ENCODE data around the gene LINGO1. TPM values are rescaled to one million over a fixed set of nuclear protein-coding genes. Genes with fewer than 3 reads are reported as not detected.

Gene LINGO1, protein sequence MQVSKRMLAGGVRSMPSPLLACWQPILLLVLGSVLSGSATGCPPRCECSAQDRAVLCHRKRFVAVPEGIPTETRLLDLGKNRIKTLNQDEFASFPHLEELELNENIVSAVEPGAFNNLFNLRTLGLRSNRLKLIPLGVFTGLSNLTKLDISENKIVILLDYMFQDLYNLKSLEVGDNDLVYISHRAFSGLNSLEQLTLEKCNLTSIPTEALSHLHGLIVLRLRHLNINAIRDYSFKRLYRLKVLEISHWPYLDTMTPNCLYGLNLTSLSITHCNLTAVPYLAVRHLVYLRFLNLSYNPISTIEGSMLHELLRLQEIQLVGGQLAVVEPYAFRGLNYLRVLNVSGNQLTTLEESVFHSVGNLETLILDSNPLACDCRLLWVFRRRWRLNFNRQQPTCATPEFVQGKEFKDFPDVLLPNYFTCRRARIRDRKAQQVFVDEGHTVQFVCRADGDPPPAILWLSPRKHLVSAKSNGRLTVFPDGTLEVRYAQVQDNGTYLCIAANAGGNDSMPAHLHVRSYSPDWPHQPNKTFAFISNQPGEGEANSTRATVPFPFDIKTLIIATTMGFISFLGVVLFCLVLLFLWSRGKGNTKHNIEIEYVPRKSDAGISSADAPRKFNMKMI
- total RNA-seq: not detected

DNA sequence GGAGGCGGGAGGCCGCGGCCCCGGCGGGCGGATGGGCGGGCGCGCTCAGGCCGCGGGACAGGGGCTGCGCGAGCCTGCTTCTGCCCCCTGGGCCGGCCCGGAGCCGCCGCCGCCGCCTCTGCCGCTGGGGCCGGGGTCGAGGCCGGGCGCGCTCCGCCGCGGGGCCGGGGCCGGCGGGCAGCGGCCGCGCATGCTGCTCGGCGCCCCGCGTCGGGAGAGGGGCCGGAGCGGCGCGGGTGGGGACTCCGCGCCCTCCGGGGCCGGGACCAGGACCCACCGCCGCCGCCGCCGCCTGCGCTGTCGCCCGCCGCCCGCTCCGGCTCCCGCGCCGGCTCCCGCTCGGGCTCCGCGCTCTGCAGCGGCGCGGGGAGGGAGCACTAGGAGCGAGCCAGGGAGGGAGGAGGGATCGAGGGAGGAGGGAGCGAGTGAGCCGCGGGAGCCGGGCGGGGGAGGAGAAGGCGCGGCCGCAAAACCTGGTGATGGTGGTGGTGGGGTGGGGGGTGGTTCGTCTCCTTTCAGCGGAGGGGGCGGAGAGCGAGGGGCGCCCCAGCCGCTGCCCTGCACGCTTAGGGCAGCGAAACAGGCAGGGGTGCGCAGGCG, at the start of gene LINGO1:
Gene LINGO1 (minus strand): TSS at position 379 of the 600 bp plus-strand sequence. CDS start 597 bp downstream, outside the sequence.
- Mint-ChIP-seq H3K9me3 (no peaks in the 10 kb centered on the region), H3K36me3 (ENCODE audit: low read depth) (no peaks in the 10 kb centered on the region), H3K27ac (no peak within 1 kb of the TSS), H3K4me3 (no peak within 1 kb of the TSS), H3K27me3 (peaks cover 50% of the 10 kb centered on the region), H3K4me1 (peaks cover 7% of the 10 kb centered on the region)
- CTCF ChIA-PET: interaction anchor here (1.0 to 1.7 kb wide), 5 partner anchors 9 to 245 kb away, joined by 3 to 6 read pairs (median 4); no protein-coding TSS in a partner anchor
- no peak for DNase-seq
- POLR2A ChIA-PET: no interaction called here

GRCh38 chr15:77681362-77681761, 48.6 kb upstream of the LINGO1 start:
- Mint-ChIP-seq H3K9me3 (no peaks in the 10 kb centered on the region), H3K4me1 (no peaks in the 10 kb centered on the region), H3K36me3 (ENCODE audit: low read depth) (no peaks in the 10 kb centered on the region), H3K27me3 (peaks cover 9% of the 10 kb centered on the region), H3K27ac (no peak overlapping the region), H3K4me3 (no peak overlapping the region)
- CTCF ChIA-PET: no interaction called here
- POLR2A ChIA-PET: no interaction called here
- no peak for DNase-seq

- Mint-ChIP-seq H3K9me3 (no peaks in the 10 kb centered on the region), H3K4me1 (no peaks in the 10 kb centered on the region), H3K27ac (no peak overlapping the region), H3K36me3 (ENCODE audit: low read depth) (no peaks in the 10 kb centered on the region), H3K4me3 (no peak overlapping the region), H3K27me3 (peaks cover 7% of the 10 kb centered on the region)
- POLR2A ChIA-PET: no interaction called here
- CTCF ChIA-PET: no interaction called here
- DNase-seq: no peak
Measured at GRCh38 chr15:77676569-77677375, 44.1 kb upstream of the LINGO1 start.

DNA sequence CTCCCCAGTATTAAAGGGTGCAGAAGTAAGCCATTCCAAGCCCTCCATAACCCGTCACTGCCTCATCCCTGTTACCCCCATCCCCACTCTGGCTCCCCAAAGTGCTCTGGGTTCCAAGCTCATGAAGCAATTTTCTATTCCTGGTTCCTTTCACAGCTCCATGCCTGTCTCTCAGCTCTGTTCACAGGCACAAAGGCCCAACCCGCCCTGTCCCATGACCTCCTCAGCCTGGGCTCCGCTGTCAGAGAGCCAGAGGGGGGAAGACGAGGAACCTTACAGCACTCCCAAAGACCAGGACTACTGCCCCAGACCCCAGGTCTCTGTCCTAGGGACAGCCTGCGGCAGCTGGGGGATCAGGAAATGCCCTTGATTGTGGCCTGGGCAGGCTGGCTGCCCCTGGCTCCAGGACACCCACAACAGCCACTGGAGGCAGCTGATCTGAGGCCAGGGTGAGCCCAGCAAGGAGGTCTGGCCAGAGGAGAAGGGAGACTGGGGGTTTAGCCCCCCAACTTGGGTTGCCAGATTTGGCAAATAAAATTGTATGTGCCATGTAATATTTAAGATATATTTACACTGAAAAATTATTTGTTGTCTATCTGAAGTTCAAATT, 43.2 kb upstream of the LINGO1 start:
- ChIA-PET CTCF (interaction anchor here (0.8 to 1.1 kb wide), 2 partner anchors 40 to 42 kb away, joined by 3 read pairs; no protein-coding TSS in a partner anchor), POLR2A (no interaction called here)
- Mint-ChIP-seq H3K27ac (no peak overlapping the region), H3K9me3 (no peaks in the 10 kb centered on the region), H3K4me3 (no peak overlapping the region), H3K27me3 (peaks cover 5% of the 10 kb centered on the region), H3K4me1 (no peaks in the 10 kb centered on the region), H3K36me3 (ENCODE audit: low read depth) (no peaks in the 10 kb centered on the region)
- DNase-seq: no peak

- ChIA-PET POLR2A (no interaction called here), CTCF (interaction anchor here (0.6 kb wide), 1 partner anchor 573 kb away, joined by 3 read pairs; no protein-coding TSS in a partner anchor)
- no peaks in the 10 kb centered on the region for H3K4me1 Mint-ChIP-seq
- no peaks in the 10 kb centered on the region for H3K9me3 Mint-ChIP-seq
- peaks cover 4% of the 10 kb centered on the region for H3K27me3 Mint-ChIP-seq
- no peak overlapping the region for H3K27ac Mint-ChIP-seq
- H3K36me3 Mint-ChIP-seq (ENCODE audit: low read depth): no peaks in the 10 kb centered on the region
- no peak overlapping the region for H3K4me3 Mint-ChIP-seq
- DNase-seq: no peak
Measured at GRCh38 chr15:77674327-77674726, 41.6 kb upstream of the LINGO1 start.

DNA sequence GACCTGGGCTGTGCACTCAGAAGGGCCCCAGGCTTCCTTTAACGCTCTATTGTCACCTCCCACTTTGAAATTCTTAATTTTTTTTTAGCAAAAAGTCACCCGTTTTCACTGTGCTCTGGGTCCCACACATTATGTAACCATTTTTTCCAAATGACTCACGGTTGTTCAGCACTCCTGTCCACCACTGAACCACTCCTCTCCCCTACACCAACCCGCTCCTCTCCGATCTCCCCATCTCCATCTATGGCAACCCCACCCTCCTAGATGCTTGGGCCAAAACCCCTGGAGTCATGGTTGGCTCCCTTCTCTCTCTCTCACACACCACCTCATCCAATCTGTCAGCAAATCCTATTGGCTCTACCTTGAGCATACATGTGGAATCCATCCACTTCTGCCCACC, 41.2 kb upstream of the LINGO1 start:
- H3K27ac Mint-ChIP-seq: no peak overlapping the region
- H3K4me1 Mint-ChIP-seq: no peaks in the 10 kb centered on the region
- H3K4me3 Mint-ChIP-seq: no peak overlapping the region
- H3K9me3 Mint-ChIP-seq: no peaks in the 10 kb centered on the region
- ChIA-PET CTCF (interaction anchor here (0.6 kb wide), 1 partner anchor 572 kb away, joined by 3 read pairs; no protein-coding TSS in a partner anchor), POLR2A (no interaction called here)
- peaks cover 6% of the 10 kb centered on the region for H3K27me3 Mint-ChIP-seq
- no peak for DNase-seq
- no peaks in the 10 kb centered on the region for H3K36me3 Mint-ChIP-seq (ENCODE audit: low read depth)

DNA sequence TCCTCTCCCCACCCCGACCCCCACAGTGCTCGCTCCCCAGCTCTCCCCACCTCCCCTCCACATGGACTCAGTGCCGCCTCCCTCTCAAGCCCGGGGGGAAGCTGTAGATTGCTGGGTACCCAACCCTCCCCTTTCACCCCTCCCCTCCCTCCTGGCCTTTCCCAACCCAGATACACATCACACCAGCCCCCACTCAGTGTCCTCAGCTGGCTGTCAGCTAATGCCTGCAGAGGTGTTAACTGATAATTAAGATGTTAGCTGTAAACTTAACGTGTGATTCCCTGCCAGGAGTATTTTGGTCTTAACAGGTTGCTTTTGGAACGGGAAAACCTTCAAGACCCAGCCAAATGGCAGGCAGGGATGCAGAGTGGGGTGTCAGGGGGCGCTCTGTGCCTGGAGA, 39.4 kb upstream of the LINGO1 start:
- H3K27me3 Mint-ChIP-seq: peaks cover 3% of the 10 kb centered on the region
- no peaks in the 10 kb centered on the region for H3K36me3 Mint-ChIP-seq (ENCODE audit: low read depth)
- ChIA-PET POLR2A (no interaction called here), CTCF (no interaction called here)
- H3K4me1 Mint-ChIP-seq: no peaks in the 10 kb centered on the region
- H3K4me3 Mint-ChIP-seq: no peak overlapping the region
- H3K27ac Mint-ChIP-seq: no peak overlapping the region
- H3K9me3 Mint-ChIP-seq: no peaks in the 10 kb centered on the region
- DNase-seq: no peak

GRCh38 chr15:77671362-77672056, 38.8 kb upstream of the LINGO1 start:
- no peaks in the 10 kb centered on the region for H3K36me3 Mint-ChIP-seq (ENCODE audit: low read depth)
- H3K27me3 Mint-ChIP-seq: peaks cover 7% of the 10 kb centered on the region
- ChIA-PET POLR2A (no interaction called here), CTCF (no interaction called here)
- H3K27ac Mint-ChIP-seq: no peak overlapping the region
- H3K4me3 Mint-ChIP-seq: no peak overlapping the region
- H3K4me1 Mint-ChIP-seq: no peaks in the 10 kb centered on the region
- no peaks in the 10 kb centered on the region for H3K9me3 Mint-ChIP-seq
- DNase-seq: no peak

DNA sequence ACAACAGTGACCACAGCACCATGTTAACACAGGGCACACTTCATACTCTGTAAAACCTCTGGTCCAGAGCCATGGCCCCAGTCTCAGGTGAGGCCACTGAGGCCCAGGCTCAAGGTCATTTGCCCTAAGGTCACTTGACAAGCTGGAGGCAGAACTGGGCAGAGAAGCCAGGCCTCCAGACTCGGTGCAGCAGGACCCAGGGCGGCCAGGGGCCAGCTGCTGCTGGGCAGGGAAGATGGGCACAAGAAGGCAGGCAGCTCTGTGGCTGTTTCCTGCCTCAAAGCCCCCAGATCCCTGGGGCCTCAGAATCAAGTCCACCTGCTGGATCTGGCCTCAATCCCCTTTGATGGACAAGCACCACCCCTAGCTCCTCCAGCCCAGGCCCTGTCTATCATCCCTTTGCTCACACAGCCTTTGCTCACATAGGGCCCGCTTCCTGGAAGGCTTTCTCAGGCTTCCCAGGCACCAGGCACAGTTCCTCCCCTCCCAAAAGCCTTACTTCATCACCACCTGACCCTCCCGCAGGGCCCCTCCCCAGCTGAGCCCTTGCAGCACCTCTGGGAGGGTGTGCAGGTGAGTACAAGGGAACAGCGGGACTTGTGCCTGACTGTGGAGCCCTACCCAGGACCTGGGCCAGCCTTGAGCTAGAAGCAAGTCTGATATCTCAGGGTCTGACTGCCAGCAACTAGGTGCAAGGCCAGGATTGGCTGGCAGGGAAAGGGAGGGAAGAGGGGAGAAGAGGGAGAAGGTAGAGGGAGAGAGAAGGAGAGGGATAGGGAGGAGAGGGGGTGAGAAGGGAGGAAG, 38.0 kb upstream of the LINGO1 start:
- CTCF ChIA-PET: no interaction called here

DNA sequence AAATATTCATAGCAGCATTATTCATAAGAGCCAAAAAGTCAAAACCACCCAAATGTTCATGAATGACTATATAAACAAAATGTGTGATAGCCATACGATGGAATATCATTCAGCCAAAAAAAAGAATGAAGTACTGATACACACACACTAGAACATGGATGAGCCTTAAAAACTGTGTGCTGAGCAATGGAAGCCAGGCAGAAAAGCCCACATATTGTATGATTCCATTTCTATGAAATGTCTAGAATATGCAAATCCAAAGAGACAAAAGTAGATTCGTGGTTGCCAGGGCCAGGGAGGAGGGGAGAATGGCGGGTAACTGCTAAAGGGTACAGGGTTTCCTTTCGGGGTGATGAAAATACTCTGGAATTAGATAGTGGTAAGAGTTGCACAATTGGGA, 37.2 kb upstream of the LINGO1 start:
- no peak overlapping the region for H3K4me3 Mint-ChIP-seq
- CTCF ChIA-PET: no interaction called here
- H3K36me3 Mint-ChIP-seq (ENCODE audit: low read depth): no peaks in the 10 kb centered on the region
- DNase-seq: no peak
- H3K27ac Mint-ChIP-seq: no peak overlapping the region
- no peaks in the 10 kb centered on the region for H3K9me3 Mint-ChIP-seq
- H3K4me1 Mint-ChIP-seq: no peaks in the 10 kb centered on the region
- peaks cover 7% of the 10 kb centered on the region for H3K27me3 Mint-ChIP-seq
- POLR2A ChIA-PET: no interaction called here

More for the DNA sequence above, 38.0 kb upstream of the LINGO1 start:
- no peaks in the 10 kb centered on the region for H3K4me1 Mint-ChIP-seq
- POLR2A ChIA-PET: no interaction called here
- no peak for DNase-seq
- H3K27me3 Mint-ChIP-seq: peaks cover 7% of the 10 kb centered on the region
- H3K9me3 Mint-ChIP-seq: no peaks in the 10 kb centered on the region
- no peak overlapping the region for H3K27ac Mint-ChIP-seq
- H3K4me3 Mint-ChIP-seq: no peak overlapping the region
- no peaks in the 10 kb centered on the region for H3K36me3 Mint-ChIP-seq (ENCODE audit: low read depth)

DNA sequence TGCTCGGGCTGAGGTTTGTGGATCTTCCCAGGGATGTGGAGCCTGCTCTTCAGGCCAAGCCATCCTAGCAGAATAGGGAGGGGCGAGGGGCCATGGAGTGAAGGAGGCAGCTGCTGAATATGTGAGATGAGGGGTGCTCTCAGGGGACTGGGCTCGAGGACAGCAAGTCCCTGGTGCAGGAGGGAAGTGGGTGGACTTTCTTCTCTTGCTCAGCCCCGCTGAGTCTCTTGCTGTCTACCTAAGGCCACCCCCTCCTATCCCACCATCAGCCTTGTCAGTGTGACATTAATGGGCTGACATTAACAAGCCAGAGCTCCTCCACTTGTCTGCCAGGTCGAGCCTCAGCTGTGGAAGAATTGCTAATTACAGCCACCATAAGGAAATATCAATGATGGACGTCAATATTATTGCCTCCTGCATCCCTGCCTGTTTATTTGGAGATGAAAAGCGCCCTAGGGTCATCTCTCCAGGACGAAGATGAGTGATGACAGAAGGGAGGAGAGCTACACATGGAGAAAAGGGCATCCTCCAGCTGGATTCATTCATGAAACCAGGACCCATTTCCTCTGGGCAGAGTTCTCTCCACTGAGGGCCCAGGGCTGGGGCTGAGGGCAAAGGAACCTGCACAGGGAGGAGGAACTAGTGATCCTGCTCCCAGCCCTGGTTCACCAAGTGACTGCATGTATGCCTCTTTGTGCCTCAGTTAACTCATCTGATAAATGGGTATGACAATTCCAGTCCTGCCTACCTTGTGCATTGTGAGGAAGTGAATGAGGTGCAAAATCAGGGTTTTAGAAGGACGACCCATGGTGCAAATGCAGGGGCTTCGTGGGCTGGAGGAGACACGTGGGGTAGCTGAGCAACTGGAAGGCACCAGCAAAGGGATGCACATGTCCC, 34.9 kb upstream of the LINGO1 start:
- Mint-ChIP-seq H3K27ac (no peak overlapping the region), H3K4me1 (no peaks in the 10 kb centered on the region), H3K36me3 (ENCODE audit: low read depth) (no peaks in the 10 kb centered on the region), H3K9me3 (no peaks in the 10 kb centered on the region), H3K4me3 (no peak overlapping the region), H3K27me3 (peaks cover 7% of the 10 kb centered on the region)
- POLR2A ChIA-PET: no interaction called here
- CTCF ChIA-PET: no interaction called here
- DNase-seq: no peak
